ENCODE measurements around the gene IKZF1.

- TF ChIP-seq, protein P1, sequence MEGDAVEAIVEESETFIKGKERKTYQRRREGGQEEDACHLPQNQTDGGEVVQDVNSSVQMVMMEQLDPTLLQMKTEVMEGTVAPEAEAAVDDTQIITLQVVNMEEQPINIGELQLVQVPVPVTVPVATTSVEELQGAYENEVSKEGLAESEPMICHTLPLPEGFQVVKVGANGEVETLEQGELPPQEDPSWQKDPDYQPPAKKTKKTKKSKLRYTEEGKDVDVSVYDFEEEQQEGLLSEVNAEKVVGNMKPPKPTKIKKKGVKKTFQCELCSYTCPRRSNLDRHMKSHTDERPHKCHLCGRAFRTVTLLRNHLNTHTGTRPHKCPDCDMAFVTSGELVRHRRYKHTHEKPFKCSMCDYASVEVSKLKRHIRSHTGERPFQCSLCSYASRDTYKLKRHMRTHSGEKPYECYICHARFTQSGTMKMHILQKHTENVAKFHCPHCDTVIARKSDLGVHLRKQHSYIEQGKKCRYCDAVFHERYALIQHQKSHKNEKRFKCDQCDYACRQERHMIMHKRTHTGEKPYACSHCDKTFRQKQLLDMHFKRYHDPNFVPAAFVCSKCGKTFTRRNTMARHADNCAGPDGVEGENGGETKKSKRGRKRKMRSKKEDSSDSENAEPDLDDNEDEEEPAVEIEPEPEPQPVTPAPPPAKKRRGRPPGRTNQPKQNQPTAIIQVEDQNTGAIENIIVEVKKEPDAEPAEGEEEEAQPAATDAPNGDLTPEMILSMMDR (IDR thresholded peaks at IDR 0.05): no peak; the same call in 1 of the 2 replicates
- TF ChIP-seq TCF7L2 (IDR thresholded peaks at IDR 0.05; ENCODE audit: low read depth, low read length) (no peak), POLR2AphosphoS5 (IDR thresholded peaks at IDR 0.05; ENCODE audit: low read depth, low read length) (no peak), REST (IDR thresholded peaks at IDR 0.05; ENCODE audit: insufficient read depth in 1 of 2, low read depth in 2 of 2, low read length in 1 of 2) (no peak)
Observed at GRCh38 chr7:50317221-50317678, 12.7 kb downstream of the IKZF1 start.
